GM18517 (cell line): ENCODE measurements around the gene RANBP10.
"Not testable (repeated sequence)": the region's sequence is repeated elsewhere in the genome, so short reads cannot be mapped to it uniquely, and the experiment has no call there.

Experiments
- ATAC-seq: cut with Tn5 transposase; IDR thresholded peaks from one replicate; pipeline ENCODE4 v1.9.1; 2021; ENCODE audit warnings: mild to moderate bottlenecking, moderate library complexity; ENCODE audit not compliant: unreplicated experiment

RANBP10 gene

GRCh38 chr16:67806428-67807147 is at the start of gene RANBP10, which contains the start of gene TSNAXIP1:
Gene RANBP10, minus strand, starts transcription at chr16:67806560. Its CDS starts 24 bp downstream, at chr16:67806536.
Gene TSNAXIP1, plus strand, starts transcription at chr16:67806889. Its CDS starts 261 bp downstream, at chr16:67807150.
- ATAC-seq, result peak; percentile 97

- no peak for ATAC-seq
Measured at GRCh38 chr16:67855789-67856188, 49.4 kb upstream of the RANBP10 start.

- ATAC-seq, result no peak
Measured at GRCh38 chr16:67853670-67854069, 47.3 kb upstream of the RANBP10 start.

- ATAC-seq, result no peak
Measured at GRCh38 chr16:67848118-67848517, 41.8 kb upstream of the RANBP10 start.

- ATAC-seq, result peak; percentile 36
Measured at GRCh38 chr16:67847064-67847861, 40.9 kb upstream of the RANBP10 start, which contains the start of gene CENPT. Gene CENPT, minus strand, starts transcription at chr16:67847693. Its CDS starts 13,834 bp downstream, at chr16:67833859.

- peak; percentile 59 for ATAC-seq
Measured at GRCh38 chr16:67846320-67847063, 40.1 kb upstream of the RANBP10 start, which contains the start of gene NUTF2. Gene NUTF2, plus strand, starts transcription at chr16:67846933. Its CDS starts 18,198 bp downstream, at chr16:67865131.

GRCh38 chr16:67846063-67846319 is 39.6 kb upstream of the RANBP10 start:
- no peak for ATAC-seq

- no peak for ATAC-seq
Measured at GRCh38 chr16:67845291-67846062, 39.1 kb upstream of the RANBP10 start.

GRCh38 chr16:67844497-67844896 is 38.1 kb upstream of the RANBP10 start:
- no peak for ATAC-seq

- ATAC-seq, result no peak
Measured at GRCh38 chr16:67843343-67843765, 37.0 kb upstream of the RANBP10 start.

- ATAC-seq, result peak; percentile 13
Measured at GRCh38 chr16:67842509-67843342, 36.4 kb upstream of the RANBP10 start.

- ATAC-seq, result peak; percentile 51
Measured at GRCh38 chr16:67841816-67842508, 35.6 kb upstream of the RANBP10 start, which contains the start of gene THAP11. Gene THAP11, plus strand, starts transcription at chr16:67842320. Its CDS starts 235 bp downstream, at chr16:67842555.

- no peak for ATAC-seq
Measured at GRCh38 chr16:67841198-67841815, 34.9 kb upstream of the RANBP10 start.

- ATAC-seq, result no peak
Measured at GRCh38 chr16:67837811-67838210, 31.5 kb upstream of the RANBP10 start.

GRCh38 chr16:67837190-67837589 is 30.8 kb upstream of the RANBP10 start:
- ATAC-seq, result not testable (repeated sequence)

- no peak for ATAC-seq
Measured at GRCh38 chr16:67834242-67834614, 27.9 kb upstream of the RANBP10 start.

- peak; percentile 95 for ATAC-seq
Measured at GRCh38 chr16:67833415-67834241, 27.3 kb upstream of the RANBP10 start.

- no peak for ATAC-seq
Measured at GRCh38 chr16:67833030-67833414, 26.7 kb upstream of the RANBP10 start.
